T-helper 22 cell (primary cell): Measurements from ENCODE around the gene NSUN7.
"Not testable (repeated sequence)": the region's sequence is repeated elsewhere in the genome, so short reads cannot be mapped to it uniquely, and the experiment has no call there.

ENCODE experiments used
- DNase-seq: peaks from one replicate; pipeline ENCODE4 v3.0.0-alpha.2; 2020; ENCODE audit warnings: low read depth

Gene NSUN7

DNA sequence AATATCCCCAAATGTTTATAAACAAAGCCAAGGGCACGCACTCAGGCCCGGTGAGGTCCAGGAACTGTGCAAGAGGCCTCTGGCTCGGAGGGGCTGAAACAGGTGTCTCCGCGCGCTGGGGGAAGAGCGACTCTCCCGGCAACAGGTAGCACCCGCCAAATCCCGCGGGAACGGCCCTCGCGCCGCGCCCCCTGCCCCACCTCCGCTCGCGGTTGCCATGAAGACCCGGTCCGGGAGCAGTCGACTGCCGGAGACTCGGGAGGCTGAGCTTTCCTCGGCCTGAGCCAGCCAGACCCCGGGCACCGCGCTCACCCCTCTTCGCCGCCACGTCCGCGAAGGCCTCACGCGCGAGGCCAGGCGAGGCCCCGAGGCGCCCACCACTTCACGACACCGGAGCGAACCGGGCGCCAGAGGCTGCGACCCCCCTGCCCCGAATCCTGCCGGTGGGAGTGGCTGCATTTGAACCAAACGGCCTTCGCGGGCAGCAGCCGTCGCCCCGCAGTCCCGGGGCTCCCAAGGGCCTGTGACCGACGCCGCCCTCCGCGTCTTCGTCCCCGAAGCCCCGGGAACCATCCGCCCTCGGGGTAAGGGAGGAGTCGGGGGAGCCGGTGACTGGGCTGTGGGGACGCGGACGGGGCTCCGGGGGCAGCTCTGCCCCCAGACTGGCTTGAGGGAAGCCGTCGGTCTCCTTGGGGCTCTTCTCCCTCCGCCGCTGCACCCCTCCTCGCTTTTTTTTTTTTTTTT, at the start of gene NSUN7:
Gene NSUN7, plus strand, starts transcription at position 239 of the 744 bp plus-strand sequence. CDS start 739 bp downstream, outside the sequence.
- no peak for DNase-seq

- no peak for DNase-seq
Observed at GRCh38 chr4:40702137-40702799, 47.5 kb upstream of the NSUN7 start.

GRCh38 chr4:40702800-40703151, 47.0 kb upstream of the NSUN7 start:
- DNase-seq, result no peak

GRCh38 chr4:40704073-40704472, 45.7 kb upstream of the NSUN7 start:
- no peak for DNase-seq

- no peak for DNase-seq
Observed at GRCh38 chr4:40710484-40711254, 39.1 kb upstream of the NSUN7 start.

GRCh38 chr4:40713001-40713400, 36.8 kb upstream of the NSUN7 start:
- DNase-seq, result not testable (repeated sequence)

DNA sequence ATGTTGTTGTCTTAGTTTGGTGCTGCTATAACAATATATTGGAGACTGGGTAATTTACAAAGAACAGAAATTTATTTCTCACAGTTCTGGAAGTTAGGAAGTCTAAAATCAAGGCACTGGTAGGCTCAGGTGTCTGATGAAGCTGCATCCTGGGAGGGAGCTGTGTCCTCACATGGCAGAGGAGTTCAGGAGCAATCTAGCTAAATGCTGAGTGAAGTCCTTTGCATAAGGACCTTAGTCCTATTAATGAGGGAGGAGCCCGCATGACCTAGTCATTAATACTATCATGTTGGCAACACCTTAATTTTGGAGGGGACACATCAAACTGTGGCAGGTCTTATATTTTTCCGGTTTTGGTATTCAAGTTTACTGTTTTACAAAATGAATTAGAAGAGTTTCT, 36.0 kb upstream of the NSUN7 start:
- DNase-seq, result no peak

- no peak for DNase-seq
Observed at GRCh38 chr4:40718586-40718985, 31.2 kb upstream of the NSUN7 start.

DNA sequence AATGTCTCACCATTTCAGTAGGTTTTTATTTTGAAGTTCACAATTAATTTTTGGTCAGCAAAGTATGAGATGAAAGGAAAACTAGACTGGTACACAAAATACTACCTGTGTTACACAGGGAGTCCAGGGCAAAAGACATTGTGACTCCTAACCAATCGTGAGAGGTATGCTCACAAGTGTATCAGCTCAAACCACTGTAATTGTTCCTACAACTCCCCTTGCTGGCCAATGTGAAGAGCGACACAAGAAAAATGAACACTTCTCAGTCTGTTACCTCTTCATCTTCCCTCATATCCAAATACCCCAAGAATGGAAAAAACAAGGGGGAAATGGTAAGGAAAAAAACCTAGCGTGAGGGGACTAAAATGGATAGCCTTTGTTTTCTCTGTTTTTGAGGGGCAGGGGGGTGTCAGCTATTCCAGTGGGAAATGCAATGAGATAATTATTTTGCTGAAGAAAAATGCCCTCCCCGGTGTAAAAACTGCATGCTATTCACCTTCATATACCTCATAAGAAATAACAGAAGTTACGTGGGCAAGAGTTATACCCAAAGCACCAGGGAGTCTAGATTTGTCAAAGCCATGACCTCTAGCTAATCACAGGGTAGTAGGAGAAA, 30.6 kb upstream of the NSUN7 start:
- no peak for DNase-seq

DNA sequence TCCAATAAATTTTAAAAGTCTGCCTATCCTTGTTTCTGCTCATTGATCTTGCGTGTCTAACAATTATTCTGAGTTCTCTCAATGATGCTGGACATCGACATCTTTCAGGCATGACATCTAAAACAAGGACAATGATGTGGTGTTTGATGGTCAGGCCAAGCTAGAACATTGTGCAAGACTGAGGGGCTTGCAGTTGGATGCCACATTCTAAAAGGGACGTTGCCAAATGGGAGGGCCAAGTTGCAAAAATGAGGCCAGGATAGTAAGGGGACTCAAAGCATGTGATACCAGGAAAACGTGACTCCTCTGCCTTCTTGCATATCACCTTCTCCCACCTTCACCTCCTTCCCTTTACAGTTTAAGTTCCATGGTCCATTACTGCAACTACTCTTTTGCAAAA, 29.4 kb upstream of the NSUN7 start:
- no peak for DNase-seq

DNA sequence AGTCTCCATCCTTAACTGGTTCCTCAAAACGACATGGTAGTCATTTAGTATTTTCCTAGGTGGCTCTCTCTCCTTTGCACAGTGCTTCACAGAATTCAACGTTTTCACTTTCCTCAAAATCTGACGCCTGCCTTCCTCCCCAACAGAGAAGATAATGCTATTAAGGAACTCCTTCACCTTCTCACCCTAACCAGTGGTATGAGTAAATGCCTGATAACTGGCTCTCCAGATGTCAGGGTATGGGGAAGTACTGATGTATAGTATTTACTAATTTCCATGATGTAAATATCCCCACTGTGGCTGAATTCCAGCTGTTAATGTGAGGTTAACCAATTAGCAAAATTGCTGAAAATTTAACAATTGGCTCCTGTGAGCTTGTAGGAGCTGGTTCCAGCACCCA, 28.8 kb upstream of the NSUN7 start:
- no peak for DNase-seq

- DNase-seq, result no peak
Observed at GRCh38 chr4:40721730-40722171, 28.0 kb upstream of the NSUN7 start.

GRCh38 chr4:40722576-40723161, 27.1 kb upstream of the NSUN7 start:
- DNase-seq, result no peak

GRCh38 chr4:40723728-40724127, 26.0 kb upstream of the NSUN7 start:
- DNase-seq, result no peak

DNA sequence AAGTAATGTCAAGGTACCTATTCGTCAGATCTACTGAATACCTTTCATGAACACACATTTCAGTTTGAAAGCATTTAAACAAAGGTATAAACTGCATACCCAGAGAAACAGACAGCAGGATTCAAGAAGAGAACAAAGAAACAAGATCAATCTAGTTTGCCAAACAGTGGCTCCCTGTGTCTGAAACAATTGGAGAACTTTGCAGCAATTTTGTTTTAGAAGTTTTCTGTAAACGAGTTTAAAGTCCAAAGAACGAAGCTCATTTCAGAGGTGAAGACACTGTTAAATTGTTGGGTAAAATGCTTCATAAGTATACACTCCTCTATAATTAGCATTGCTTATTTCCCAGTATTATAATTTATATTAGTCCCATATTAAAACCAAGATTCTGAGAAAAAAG, 21.4 kb upstream of the NSUN7 start:
- DNase-seq, result no peak

DNA sequence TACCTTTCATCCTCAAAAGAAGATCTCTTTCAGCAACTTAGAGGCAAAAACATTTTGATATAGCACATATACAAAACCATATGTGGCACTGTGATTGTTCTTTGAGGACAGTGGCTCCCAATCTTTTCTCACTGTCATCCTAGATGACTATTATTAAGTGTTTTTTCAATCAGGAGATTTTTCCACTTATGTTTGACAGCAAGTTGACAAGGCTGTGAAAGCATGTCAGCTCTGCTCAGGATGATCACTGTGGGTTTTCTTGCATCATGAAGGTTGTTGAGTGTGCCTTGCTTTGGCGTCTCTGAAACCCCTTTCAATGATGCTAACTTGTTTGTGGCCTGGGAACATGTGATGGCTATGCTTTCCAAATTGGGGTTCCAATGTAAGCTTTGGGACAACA, 20.2 kb upstream of the NSUN7 start:
- DNase-seq, result no peak

DNA sequence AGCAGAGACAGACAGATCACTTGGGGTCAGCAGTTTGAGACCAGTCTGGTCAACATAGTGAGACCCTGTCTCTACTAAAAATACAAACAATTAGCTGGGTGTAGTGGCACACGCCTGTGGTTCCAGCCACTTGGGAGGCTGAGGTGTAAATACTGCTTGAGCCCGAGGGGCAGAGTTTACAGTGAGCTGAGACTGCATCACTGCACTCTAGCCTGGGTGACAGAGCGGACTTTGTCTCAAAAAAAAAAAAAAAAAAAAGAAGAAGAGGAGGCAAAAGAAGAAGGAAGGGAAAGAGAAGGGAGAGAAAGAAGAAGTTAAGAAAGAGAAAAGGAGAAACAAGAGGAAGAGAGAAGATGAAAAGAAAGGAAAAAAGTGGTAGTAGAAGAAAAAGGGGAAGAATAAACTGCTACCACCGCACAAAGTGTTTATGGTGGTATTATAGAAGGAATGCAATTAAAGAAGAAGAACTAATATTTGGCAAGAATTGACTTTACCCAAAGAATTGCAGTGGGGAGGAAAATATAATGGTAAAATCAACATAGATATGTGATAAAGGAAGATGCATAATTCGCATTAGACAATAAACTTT, 19.6 kb upstream of the NSUN7 start:
- no peak for DNase-seq

DNA sequence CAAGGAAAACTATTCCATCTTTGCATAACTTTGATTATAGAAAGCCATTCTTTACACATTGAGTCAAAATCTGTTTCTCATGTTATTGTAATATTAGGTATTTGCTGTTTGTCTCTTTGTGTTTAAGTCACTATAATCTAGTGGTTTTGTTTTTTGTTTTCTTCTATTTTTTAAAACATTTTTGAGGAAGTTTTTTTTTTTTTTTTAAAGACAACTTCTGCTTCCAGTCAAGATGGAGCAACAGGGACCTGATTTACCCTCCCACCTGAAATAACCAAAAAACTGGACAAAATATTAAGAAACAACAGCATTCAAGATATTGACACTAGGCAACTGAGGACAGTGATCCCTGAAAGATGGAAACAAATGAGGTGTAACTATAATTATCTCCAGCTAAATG, 18.4 kb upstream of the NSUN7 start:
- DNase-seq, result no peak

- no peak for DNase-seq
Observed at GRCh38 chr4:40731792-40732245, 17.9 kb upstream of the NSUN7 start.

GRCh38 chr4:40733752-40734151, 16.0 kb upstream of the NSUN7 start:
- no peak for DNase-seq

- no peak for DNase-seq
Observed at GRCh38 chr4:40734497-40734896, 15.3 kb upstream of the NSUN7 start.

DNA sequence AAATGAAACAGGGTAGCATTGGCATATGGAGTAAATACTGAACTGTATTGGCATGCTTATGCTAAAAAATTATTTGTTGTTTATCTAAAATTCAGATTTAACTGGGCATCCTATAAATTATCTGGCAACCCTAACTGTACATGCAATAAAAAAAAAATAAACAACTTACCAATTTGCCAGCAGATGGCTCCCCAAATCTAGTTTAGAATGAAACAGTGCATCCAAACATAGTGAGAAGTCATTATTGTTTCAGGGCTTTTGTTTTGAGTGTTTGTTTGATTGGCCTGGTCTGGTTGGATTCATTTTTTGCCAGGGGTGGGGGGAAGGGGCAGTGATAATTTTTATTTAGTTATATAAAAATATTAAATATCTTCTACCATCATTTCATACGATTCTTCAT, 12.8 kb upstream of the NSUN7 start:
- DNase-seq, result no peak
